H9 (cell line): ENCODE measurements around the gene DARS1. TPM values are rescaled to one million over a fixed set of nuclear protein-coding genes. Genes with fewer than 3 reads are reported as not detected.
A peak's percentile ranks its signal among the peaks of the same experiment; 100 is the strongest.

Source experiments
- DNase-seq: peaks from one replicate; pipeline ENCODE4 v3.0.0-alpha.2; 2017
- H2AFZ ChIP-seq: one replicate; pipeline ENCODE4 v1.6.1; 2013; ENCODE audit warnings: mild to moderate bottlenecking, low read length, control low read depth, moderate library complexity
- H2AK5ac ChIP-seq: 2 replicates; pipeline ENCODE4 v1.6.1; 2013; ENCODE audit warnings: low read length, control low read depth, mixed read lengths; ENCODE audit not compliant: insufficient read length
- H2BK120ac ChIP-seq: one replicate; pipeline ENCODE4 v1.6.1; 2013; ENCODE audit warnings: low read depth, mild to moderate bottlenecking, low read length, control low read depth, inconsistent platforms; ENCODE audit not compliant: poor library complexity, severe bottlenecking
- H2BK12ac ChIP-seq: 2 replicates; pipeline ENCODE4 v1.6.1; 2013; ENCODE audit warnings: low read length, control low read depth, mixed read lengths, low read depth; ENCODE audit not compliant: insufficient read length
- H2BK15ac ChIP-seq: 2 replicates; pipeline ENCODE4 v1.6.1; 2013; ENCODE audit warnings: low read depth, low read length, control low read depth
- H2BK20ac ChIP-seq: one replicate; pipeline ENCODE4 v1.6.1; 2013; ENCODE audit warnings: low read depth, mild to moderate bottlenecking, low read length, control low read depth, inconsistent platforms; ENCODE audit not compliant: poor library complexity, severe bottlenecking
- H2BK5ac ChIP-seq: 2 replicates; pipeline ENCODE4 v1.6.1; 2013; ENCODE audit warnings: low read length, control low read depth, mixed read lengths; ENCODE audit not compliant: insufficient read length
- H3K14ac ChIP-seq: 2 replicates; pipeline ENCODE4 v1.6.1; 2013; ENCODE audit warnings: low read length, control low read depth; ENCODE audit not compliant: insufficient read depth
- H3K18ac ChIP-seq: 2 replicates; pipeline ENCODE4 v1.6.1; 2013; ENCODE audit warnings: low read depth, mild to moderate bottlenecking, mixed read lengths, low read length, control low read depth; ENCODE audit not compliant: insufficient read length
- H3K23ac ChIP-seq: 2 replicates; pipeline ENCODE4 v1.6.1; 2013; ENCODE audit warnings: low read length, control low read depth, mixed read lengths, low read depth; ENCODE audit not compliant: insufficient read length
- H3K23me2 ChIP-seq: 2 replicates; pipeline ENCODE4 v1.6.1; 2013; ENCODE audit warnings: low read depth, mild to moderate bottlenecking, mixed read lengths, low read length, control low read depth; ENCODE audit not compliant: insufficient read length, poor library complexity, severe bottlenecking
- H3K27ac ChIP-seq: 2 replicates; pipeline ENCODE4 v1.5.1; 2013; ENCODE audit warnings: low read length, control low read depth, mixed read lengths, low read depth; ENCODE audit not compliant: insufficient read length
- H3K27me3 ChIP-seq: 2 replicates; pipeline ENCODE4 v1.6.1; 2013; ENCODE audit warnings: low read length, control low read depth, inconsistent platforms; ENCODE audit not compliant: insufficient read depth
- H3K4ac ChIP-seq: 2 replicates; pipeline ENCODE4 v1.6.1; 2013; ENCODE audit warnings: low read depth, mild to moderate bottlenecking, control low read depth, inconsistent platforms, low read length, moderate library complexity
- H3K4me1 ChIP-seq: 2 replicates; pipeline ENCODE4 v1.6.1; 2013; ENCODE audit warnings: low read length, control low read depth, inconsistent platforms; ENCODE audit not compliant: insufficient read depth
- H3K4me2 ChIP-seq: 2 replicates; pipeline ENCODE4 v1.6.1; 2013; ENCODE audit warnings: low read length, control low read depth, mixed read lengths; ENCODE audit not compliant: insufficient read length, insufficient read depth
- H3K56ac ChIP-seq: 2 replicates; pipeline ENCODE4 v1.6.1; 2013; ENCODE audit warnings: low read depth, mild to moderate bottlenecking, mixed read lengths, low read length, control low read depth; ENCODE audit not compliant: insufficient read length
- H3K79me1 ChIP-seq: 2 replicates; pipeline ENCODE4 v1.6.1; 2013; ENCODE audit warnings: low read depth, mild to moderate bottlenecking, moderate library complexity, low read length, control low read depth, inconsistent platforms; ENCODE audit not compliant: insufficient read depth, poor library complexity, severe bottlenecking
- H3K79me2 ChIP-seq: 2 replicates; pipeline ENCODE4 v1.6.1; 2013; ENCODE audit warnings: low read length, control low read depth, inconsistent platforms; ENCODE audit not compliant: insufficient read depth
- H3K9ac ChIP-seq: 2 replicates; pipeline ENCODE4 v1.6.1; 2013; ENCODE audit warnings: low read length, control low read depth, mixed read lengths; ENCODE audit not compliant: insufficient read length; ENCODE audit errors: extremely low read depth
- H3K9me3 ChIP-seq: one replicate; pipeline ENCODE4 v1.6.1; 2013; ENCODE audit warnings: low read depth, low read length, inconsistent platforms; ENCODE audit not compliant: control insufficient read depth
- H3T11ph ChIP-seq: one replicate; pipeline ENCODE4 v1.6.1; 2013; ENCODE audit warnings: mild to moderate bottlenecking, low read length, control low read depth, inconsistent platforms
- H4K20me1 ChIP-seq: one replicate; pipeline ENCODE4 v1.6.1; 2013; ENCODE audit not compliant: control insufficient read depth, insufficient read length, insufficient read depth
- H4K5ac ChIP-seq: 2 replicates; pipeline ENCODE4 v1.6.1; 2013; ENCODE audit warnings: low read depth, mild to moderate bottlenecking, mixed read lengths, low read length, control low read depth; ENCODE audit not compliant: insufficient read length
- H4K8ac ChIP-seq: replicated peaks from 2 replicates; pipeline ENCODE4 v1.6.1; 2013; ENCODE audit warnings: low read length, control low read depth, mixed read lengths, low read depth; ENCODE audit not compliant: insufficient read length
- H4K91ac ChIP-seq: 2 replicates; pipeline ENCODE4 v1.6.1; 2013; ENCODE audit warnings: low read depth, mild to moderate bottlenecking, moderate library complexity, mixed read lengths, low read length, control low read depth; ENCODE audit not compliant: insufficient read length
- H3K27ac Mint-ChIP-seq, 3 experiments: 2 replicates in 2 of 3; 3 replicates in 1 of 3; pipeline ENCODE4 v1.8.0; 2020 to 2021; ENCODE audit warnings: mixed read lengths in 3 of 3, mild to moderate bottlenecking in 1 of 3, moderate library complexity in 1 of 3
- H3K27me3 Mint-ChIP-seq: 2 replicates; pipeline ENCODE4 v1.8.0; 2021; ENCODE audit warnings: low read depth, mild to moderate bottlenecking, moderate library complexity, mixed read lengths
- H3K36me3 Mint-ChIP-seq, 3 experiments: 2 replicates in 2 of 3; 3 replicates in 1 of 3; pipeline ENCODE4 v1.8.0; 2020 to 2021; ENCODE audit warnings: low read depth in 3 of 3, mixed read lengths in 3 of 3; ENCODE audit not compliant: insufficient read depth in 1 of 3
- H3K4me1 Mint-ChIP-seq, 2 experiments: 2 replicates each; pipeline ENCODE4 v1.8.0; 2020; ENCODE audit warnings: mixed read lengths in 2 of 2
- H3K4me3 Mint-ChIP-seq, 2 experiments: 2 replicates in 1 of 2; 3 replicates in 1 of 2; pipeline ENCODE4 v1.8.0; 2020 to 2021; ENCODE audit warnings: mild to moderate bottlenecking in 2 of 2, mixed read lengths in 2 of 2, moderate library complexity in 1 of 2
- H3K9me3 Mint-ChIP-seq, 2 experiments: 2 replicates in 1 of 2; 3 replicates in 1 of 2; pipeline ENCODE4 v1.8.0; 2020; ENCODE audit warnings: mild to moderate bottlenecking in 2 of 2, mixed read lengths in 2 of 2, moderate library complexity in 1 of 2
- WGBS: extraction: QIAGEN DNeasy Blood & Tissue Kit; methylation state at CpG from one replicate; pipeline ENCODE4 v1.1.7; 2013; ENCODE audit warnings: missing lambda C conversion rate, low lambda C conversion rate, mixed read lengths; ENCODE audit not compliant: insufficient read length; ENCODE audit errors: extremely low coverage; 5-methylcytosine and 5-hydroxymethylcytosine counted together
- total RNA-seq: library from RNA; stranded (reverse); gene quantifications from 2 replicates; pipeline ENCODE4 v1.2.1, GENCODE V29; 2021
- TF ChIP-seq, protein P1 (sequence below): fragments of 200-600 bp; sonication (generic); conservative IDR thresholded peaks from 3 replicates; pipeline ENCODE4 v1.8.0; 2021; ENCODE audit warnings: antibody characterized with exemption, mild to moderate bottlenecking

Gene DARS1
- total RNA-seq, 1 experiment from 2014 or later = 117 TPM

DNA sequence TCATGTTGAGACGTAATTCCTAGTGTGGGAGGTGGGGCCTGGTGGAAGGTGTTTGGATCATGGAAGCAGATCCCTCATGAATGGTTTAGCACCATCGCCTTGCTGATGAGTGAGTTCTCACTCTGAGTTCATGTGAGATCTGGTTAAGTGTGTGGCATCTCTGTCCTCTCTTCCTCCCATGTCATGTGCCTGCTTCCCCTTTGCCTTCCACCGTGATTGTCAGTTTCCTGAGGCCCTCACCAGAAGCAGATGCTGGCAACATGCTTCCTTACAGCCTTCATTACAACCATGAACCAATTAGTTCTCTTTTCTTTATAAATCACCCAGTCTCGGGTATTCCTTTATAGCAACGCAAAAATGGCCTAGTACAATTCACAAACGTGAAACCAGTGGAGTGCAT, 94.6 kb downstream of the DARS1 start:
- Mint-ChIP-seq H3K27ac (peak overlapping the region in 2 of 3 experiments; percentile 34 to 67; a peak in 3 of 7 replicates), H3K36me3 (peaks cover 11 to 21% (median 16%) of the 10 kb centered on the region in 3 experiments), H3K27me3 (no peaks in the 10 kb centered on the region; the same call in 1 of the 2 replicates), H3K4me3 (no peak overlapping the region), H3K9me3 (peaks cover 12 to 19% of the 10 kb centered on the region in 2 experiments; a peak in 4 of 5 replicates), H3K4me1 (peaks cover 14 to 18% of the 10 kb centered on the region in 2 experiments)
- Histone ChIP-seq H4K5ac (no peak overlapping the region), H3K79me2 (no peaks in the 10 kb centered on the region), H3K18ac (no peak overlapping the region), H3K4me1 (peaks cover 4% of the 10 kb centered on the region; the same call in 1 of the 2 replicates), H3T11ph (no peak overlapping the region), H2BK12ac (no peak overlapping the region), H2BK15ac (no peak overlapping the region), H3K4ac (no peak overlapping the region), H3K23ac (no peak overlapping the region), H3K14ac (no peak overlapping the region), H3K9ac (no peak overlapping the region), H3K4me2 (no peak overlapping the region), H2BK120ac (no peak overlapping the region), H4K20me1 (no peaks in the 10 kb centered on the region), H2AFZ (no peak overlapping the region), H4K8ac (no peak overlapping the region), H3K23me2 (no peaks in the 10 kb centered on the region), H3K56ac (no peak overlapping the region), H3K27me3 (no peaks in the 10 kb centered on the region), H2AK5ac (no peak overlapping the region), H4K91ac (no peak overlapping the region), H3K79me1 (no peaks in the 10 kb centered on the region), H2BK20ac (no peak overlapping the region), H3K9me3 (no peaks in the 10 kb centered on the region), H2BK5ac (no peak overlapping the region), H3K27ac (no peak overlapping the region)
- DNase-seq = no peak
- WGBS = no CpG with 5 or more reads among the region's 6 CpGs
- TF ChIP-seq, protein P1, sequence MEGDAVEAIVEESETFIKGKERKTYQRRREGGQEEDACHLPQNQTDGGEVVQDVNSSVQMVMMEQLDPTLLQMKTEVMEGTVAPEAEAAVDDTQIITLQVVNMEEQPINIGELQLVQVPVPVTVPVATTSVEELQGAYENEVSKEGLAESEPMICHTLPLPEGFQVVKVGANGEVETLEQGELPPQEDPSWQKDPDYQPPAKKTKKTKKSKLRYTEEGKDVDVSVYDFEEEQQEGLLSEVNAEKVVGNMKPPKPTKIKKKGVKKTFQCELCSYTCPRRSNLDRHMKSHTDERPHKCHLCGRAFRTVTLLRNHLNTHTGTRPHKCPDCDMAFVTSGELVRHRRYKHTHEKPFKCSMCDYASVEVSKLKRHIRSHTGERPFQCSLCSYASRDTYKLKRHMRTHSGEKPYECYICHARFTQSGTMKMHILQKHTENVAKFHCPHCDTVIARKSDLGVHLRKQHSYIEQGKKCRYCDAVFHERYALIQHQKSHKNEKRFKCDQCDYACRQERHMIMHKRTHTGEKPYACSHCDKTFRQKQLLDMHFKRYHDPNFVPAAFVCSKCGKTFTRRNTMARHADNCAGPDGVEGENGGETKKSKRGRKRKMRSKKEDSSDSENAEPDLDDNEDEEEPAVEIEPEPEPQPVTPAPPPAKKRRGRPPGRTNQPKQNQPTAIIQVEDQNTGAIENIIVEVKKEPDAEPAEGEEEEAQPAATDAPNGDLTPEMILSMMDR = no peak
